ENCODE data around the gene POLR1E. TPM values are rescaled to one million over a fixed set of nuclear protein-coding genes. Genes with fewer than 3 reads are reported as not detected.

Gene POLR1E
- total and polyA plus RNA-seq, 9 of the 15 experiments (the other 6 are each of a cell fraction or from before 2014, with no cell fraction given), result 18.9 to 102 (median 74.4) TPM

- Histone ChIP-seq H3K4me2 (ENCODE audit: insufficient read depth, low read length) (no peak overlapping the region), H3K27me3 (ENCODE audit: control insufficient read depth in 2 of 2, insufficient read depth in 2 of 2, low read length in 2 of 2) (no peaks in the 10 kb centered on the region), H2AFZ (ENCODE audit: low read depth, low read length) (no peak overlapping the region), H3K9ac (ENCODE audit: insufficient read depth in 1 of 2, low read depth in 2 of 2, low read length in 2 of 2) (peak overlapping the region in 1 of 2 experiments; percentile 55; a peak in 2 of 4 replicates), H3K79me2 (ENCODE audit: control insufficient read depth, insufficient read depth, low read length) (no peaks in the 10 kb centered on the region), H3K9me1 (ENCODE audit: control insufficient read depth, insufficient read depth, low read length) (peaks cover 3% of the 10 kb centered on the region), H3K36me3 (ENCODE audit: control insufficient read depth, insufficient read depth, low read length) (peaks cover 27% of the 10 kb centered on the region), H3K4me1 (replicated peaks in 1 of 2; ENCODE audit: control insufficient read depth in 2 of 2, insufficient read depth in 2 of 2, low read length in 2 of 2) (peaks cover 4 to 5% of the 10 kb centered on the region in 2 experiments; a peak in 2 of 5 replicates), H3K4me3 (no peak overlapping the region), H4K20me1 (replicated peaks; ENCODE audit: control insufficient read depth, insufficient read depth, low read length) (peaks cover 11% of the 10 kb centered on the region; the same call in 1 of the 2 replicates), H3K9me3 (replicated peaks; ENCODE audit: control insufficient read depth, insufficient read depth, low read depth, low read length) (no peaks in the 10 kb centered on the region), H3K27ac (ENCODE audit: extremely low read depth, low read depth, low read length) (no peak overlapping the region; the same call in 2 of the 3 replicates)
- ChIA-PET POLR2A (interaction anchor here (0.8 to 3.0 kb wide), 12 partner anchors 9 to 89 kb away, joined by 3 to 12 read pairs (median 4); partner anchors contain the start of genes GRHPR and POLR1E), CTCF (ENCODE audit: low intra/inter-chr PET ratio) (interaction anchor here (1.2 kb wide), 1 partner anchor 96 kb away, joined by 6 read pairs; no protein-coding TSS in a partner anchor)
- intact Hi-C loops (cut with micrococcal nuclease) (no loop called here), in situ Hi-C loops (cut with MboI) (no loop called here)
- no TSS peak for BruUV-seq (replicated peaks)
- 62% methylated on average over 15 of the region's 15 CpGs for WGBS (ENCODE audit: insufficient coverage, low coverage, missing lambda C conversion rate)
- FAIRE-seq (peak; percentile 80), ATAC-seq (peak; percentile 99), DNase-seq (ENCODE audit: extremely low read depth in 1 of 4, low spot score in 3 of 4) (peak; percentile 62 to 83 (median 75))
- TF ChIP-seq USF1 (CRISPR knock-in tag; IDR thresholded peaks at IDR 0.05), result no peak
- TF ChIP-seq ZBTB7A (IDR thresholded peaks at IDR 0.05; ENCODE audit: borderline replicate concordance, control insufficient read depth, low read depth, low read length), result peak; percentile 34; the same call in 1 of the 2 replicates
- no peak for TF ChIP-seq ZNF398 (CRISPR knock-in tag; IDR thresholded peaks at IDR 0.05)
- peak in 1 of 2 experiments; percentile 25; a peak in 2 of 4 replicates for TF ChIP-seq RAD21 (CRISPR knock-in tag; conservative IDR thresholded peaks at IDR 0.05 in 1 of 2, IDR thresholded peaks at IDR 0.05 in 1 of 2)
- no peak for TF ChIP-seq ZNF75A (CRISPR knock-in tag; IDR thresholded peaks at IDR 0.05)
- no peak for TF ChIP-seq GABPA (tag; conservative IDR thresholded peaks at IDR 0.05; ENCODE audit: low read depth)
- no peak for TF ChIP-seq CSDE1 (IDR thresholded peaks at IDR 0.05)
- no peak for TF ChIP-seq ZC3H11A (IDR thresholded peaks at IDR 0.05; ENCODE audit: low read depth, low read length)
- no peak for TF ChIP-seq KDM4B (IDR thresholded peaks at IDR 0.05; ENCODE audit: borderline replicate concordance in 2 of 2, low read depth in 1 of 2)
- 0 out of 2 replicates have a peak, but pooled peaks have one; percentile 16 for TF ChIP-seq ZNF511 (CRISPR knock-in tag; IDR thresholded peaks at IDR 0.05)
- TF ChIP-seq SMARCA4 (IDR thresholded peaks at IDR 0.05), result no peak
- TF ChIP-seq E2F8 (IDR thresholded peaks at IDR 0.05; ENCODE audit: low read depth, partially characterized antibody), result no peak
Measured at GRCh38 chr9:37511016-37512010, 25.6 kb downstream of the POLR1E start.

All from K562 (cell line).